H1 (cell line): ENCODE data around the gene MYBPC3. TPM values are rescaled to one million over a fixed set of nuclear protein-coding genes. Genes with fewer than 3 reads are reported as not detected.
A peak's percentile ranks its signal among the peaks of the same experiment; 100 is the strongest.

ENCODE experiments used
- CTCF ChIA-PET: fragments of 300-600 bp; sonication (Branson Sonifier 250); formaldehyde crosslinking; loops from one replicate; lab custom pipeline; 2021; ENCODE audit not compliant: partially characterized antibody; lab: Charles Lee
- POLR2A ChIA-PET: fragments of 300-600 bp; sonication (Branson Sonifier 250); formaldehyde crosslinking; loops from one replicate; lab custom pipeline; 2021; ENCODE audit warnings: inconsistent platforms; ENCODE audit not compliant: partially characterized antibody; lab: Charles Lee
- DNase-seq, 2 experiments: peaks; one replicate each; pipeline versions ENCODE4 v3.0.0 to v3.0.0-alpha.2; 2010 to 2022; ENCODE audit warnings: low spot score in 2 of 2, low read depth in 1 of 2, mixed read lengths in 1 of 2
- FAIRE-seq: peaks from 2 replicates; lab custom pipeline; 2011; peaks lifted over from hg19 to GRCh38; lab: Jason Lieb, UNC
- H2AFZ ChIP-seq: 2 replicates; pipeline ENCODE4 v1.8.1; 2012; ENCODE audit warnings: low read length, inconsistent platforms
- H2AK5ac ChIP-seq: 2 replicates; pipeline ENCODE4 v1.6.1; 2013; ENCODE audit warnings: low read depth, low read length
- H2BK120ac ChIP-seq: replicated peaks from 2 replicates; pipeline ENCODE3; 2013; ENCODE audit warnings: low read depth, low read length, inconsistent platforms
- H2BK12ac ChIP-seq: 2 replicates; pipeline ENCODE4 v1.6.1; 2013; ENCODE audit warnings: low read depth, low read length
- H2BK15ac ChIP-seq: 2 replicates; pipeline ENCODE4 v1.6.1; 2013; ENCODE audit warnings: low read length
- H2BK20ac ChIP-seq: 2 replicates; pipeline ENCODE4 v1.6.1; 2013; ENCODE audit warnings: low read length
- H2BK5ac ChIP-seq: 2 replicates; pipeline ENCODE4 v1.6.1; 2013; ENCODE audit warnings: low read depth, low read length
- H3K14ac ChIP-seq: 2 replicates; pipeline ENCODE4 v1.6.1; 2013; ENCODE audit warnings: inconsistent platforms; ENCODE audit not compliant: insufficient read length
- H3K18ac ChIP-seq: 2 replicates; pipeline ENCODE4 v1.6.1; 2013; ENCODE audit warnings: low read length; ENCODE audit errors: extremely low read depth
- H3K23ac ChIP-seq: 2 replicates; pipeline ENCODE4 v1.6.1; 2013; ENCODE audit warnings: inconsistent platforms; ENCODE audit not compliant: insufficient read length
- H3K23me2 ChIP-seq: 2 replicates; pipeline ENCODE4 v1.6.1; 2013; ENCODE audit warnings: low read depth, low read length
- H3K27ac ChIP-seq: 2 replicates; pipeline ENCODE4 v1.6.1; 2011; ENCODE audit warnings: low read depth, low read length, inconsistent platforms
- H3K27me3 ChIP-seq, 4 experiments: replicated peaks in 1 of 4; 1 replicate in 1 of 4; 2 replicates in 3 of 4; pipeline versions ENCODE4 v1.6.1 to v1.8.1; 2011 to 2013; ENCODE audit warnings: low read length in 3 of 4, mild to moderate bottlenecking in 3 of 4, inconsistent platforms in 2 of 4, mixed read lengths in 2 of 4, moderate library complexity in 1 of 4; ENCODE audit not compliant: control insufficient read depth in 3 of 4, insufficient read depth in 3 of 4; ENCODE audit errors: extremely low read depth in 1 of 4
- H3K36me3 ChIP-seq, 4 experiments: 2 replicates each; pipeline versions ENCODE4 v1.6.1 to v1.8.1; 2011 to 2013; ENCODE audit warnings: mild to moderate bottlenecking in 4 of 4, low read length in 3 of 4, moderate library complexity in 2 of 4, control low read depth in 1 of 4, inconsistent platforms in 1 of 4; ENCODE audit not compliant: insufficient read depth in 4 of 4, control insufficient read depth in 2 of 4
- H3K4ac ChIP-seq: replicated peaks from 2 replicates; pipeline ENCODE3; 2013; ENCODE audit warnings: low read length, low read depth, mixed read lengths, inconsistent platforms; ENCODE audit not compliant: insufficient read length
- H3K4me1 ChIP-seq, 4 experiments: replicated peaks in 1 of 4; 1 replicate in 1 of 4; 2 replicates in 3 of 4; pipeline versions ENCODE4 v1.6.1 to v1.8.1; 2011 to 2013; ENCODE audit warnings: low read length in 3 of 4, inconsistent platforms in 2 of 4, mixed read lengths in 1 of 4; ENCODE audit not compliant: insufficient read depth in 4 of 4, control insufficient read depth in 3 of 4
- H3K4me2 ChIP-seq, 2 experiments: 2 replicates each; pipeline versions ENCODE4 v1.6.1 to v1.8.1; 2011 to 2013; ENCODE audit warnings: low read depth in 2 of 2, low read length in 2 of 2, control low read depth in 1 of 2, inconsistent platforms in 1 of 2, mild to moderate bottlenecking in 1 of 2; ENCODE audit not compliant: insufficient read depth in 1 of 2
- H3K4me3 ChIP-seq, 4 experiments: fragments of 200-600, 300-600 bp in 1 of 4; sonication (generic), shearing (Covaris generic), sonication (Bioruptor Twin) in 1 of 4; 2 replicates each; pipeline versions ENCODE4 v1.5.1 to v1.8.1; 2011 to 2016; ENCODE audit warnings: low read length in 4 of 4, low read depth in 3 of 4, control low read depth in 2 of 4, inconsistent platforms in 2 of 4, mild to moderate bottlenecking in 2 of 4, mixed read lengths in 1 of 4, moderate library complexity in 1 of 4; ENCODE audit not compliant: insufficient read depth in 2 of 4; ENCODE audit errors: extremely low read depth in 1 of 4
- H3K56ac ChIP-seq: replicated peaks from 2 replicates; pipeline ENCODE3; 2013; ENCODE audit warnings: low read depth, mild to moderate bottlenecking, mixed read lengths, low read length, inconsistent platforms; ENCODE audit not compliant: insufficient read length
- H3K79me1 ChIP-seq: 2 replicates; pipeline ENCODE4 v1.6.1; 2013; ENCODE audit warnings: low read depth, low read length, control low read depth
- H3K79me2 ChIP-seq, 2 experiments: 2 replicates each; pipeline versions ENCODE4 v1.6.1 to v1.8.1; 2012 to 2013; ENCODE audit warnings: low read length in 2 of 2, mild to moderate bottlenecking in 2 of 2, inconsistent platforms in 1 of 2; ENCODE audit not compliant: insufficient read depth in 2 of 2, control insufficient read depth in 1 of 2
- H3K9ac ChIP-seq, 4 experiments: replicated peaks in 1 of 4; 1 replicate in 1 of 4; 2 replicates in 3 of 4; pipeline versions ENCODE4 v1.6.1 to v1.8.1; 2011 to 2013; ENCODE audit warnings: low read depth in 3 of 4, low read length in 3 of 4, control low read depth in 2 of 4, mild to moderate bottlenecking in 2 of 4, moderate library complexity in 2 of 4, inconsistent platforms in 1 of 4; ENCODE audit errors: extremely low read depth in 1 of 4
- H3K9me3 ChIP-seq, 2 experiments: 2 replicates each; pipeline versions ENCODE4 v1.6.1 to v1.8.1; 2012 to 2013; ENCODE audit warnings: mild to moderate bottlenecking in 2 of 2, moderate library complexity in 2 of 2, control low read depth in 1 of 2, inconsistent platforms in 1 of 2, low read depth in 1 of 2, low read length in 1 of 2, mixed read lengths in 1 of 2; ENCODE audit not compliant: insufficient read depth in 2 of 2
- H4K20me1 ChIP-seq, 2 experiments: replicated peaks in 1 of 2; 2 replicates each; pipeline versions ENCODE3 to v1.8.1; 2011 to 2013; ENCODE audit warnings: inconsistent platforms in 2 of 2, low read length in 2 of 2, mild to moderate bottlenecking in 1 of 2; ENCODE audit not compliant: insufficient read depth in 2 of 2, control insufficient read depth in 1 of 2
- H4K5ac ChIP-seq: 2 replicates; pipeline ENCODE4 v1.6.1; 2013; ENCODE audit warnings: low read length, low read depth, mixed read lengths, inconsistent platforms; ENCODE audit not compliant: insufficient read length
- H4K8ac ChIP-seq: 2 replicates; pipeline ENCODE4 v1.8.0; 2013; ENCODE audit warnings: mild to moderate bottlenecking, moderate library complexity, low read length, inconsistent platforms; ENCODE audit not compliant: insufficient read depth; ENCODE audit errors: extremely low read depth
- H4K91ac ChIP-seq: replicated peaks from 2 replicates; pipeline ENCODE3; 2013; ENCODE audit warnings: low read length, mixed read lengths, inconsistent platforms; ENCODE audit not compliant: insufficient read length
- ASH2L ChIP-seq: fragments of 200-600, 300-600 bp; sonication (generic); IDR thresholded peaks from one replicate; pipeline ENCODE4 v1.7.1; 2017; ENCODE audit warnings: low read length
- ATF3 ChIP-seq: IDR thresholded peaks from 2 replicates; pipeline ENCODE4 v1.6.1; 2011; ENCODE audit warnings: low read depth, mild to moderate bottlenecking, low read length; ENCODE audit not compliant: insufficient read depth
- BACH1 ChIP-seq: IDR thresholded peaks from 2 replicates; pipeline ENCODE4 v1.6.1; 2012; ENCODE audit warnings: low read length, improper control_type of control experiment
- HDAC6 ChIP-seq: IDR thresholded peaks from one replicate; pipeline ENCODE4 v1.7.1; 2012; ENCODE audit warnings: low read depth, mild to moderate bottlenecking, inconsistent platforms, low read length, moderate library complexity
- JUN ChIP-seq: IDR thresholded peaks from 2 replicates; pipeline ENCODE4 v1.6.1; 2011; ENCODE audit warnings: low read depth, mild to moderate bottlenecking, improper control_type of control experiment, low read length
- KDM1A ChIP-seq: fragments of 200-600, 300-600 bp; sonication (generic); IDR thresholded peaks from 2 replicates; pipeline ENCODE4 v1.7.1; 2016; ENCODE audit warnings: mild to moderate bottlenecking, low read length, borderline replicate concordance
- MAX ChIP-seq: IDR thresholded peaks from 2 replicates; pipeline ENCODE4 v1.6.1; 2012; ENCODE audit warnings: inconsistent platforms
- SIRT6 ChIP-seq: IDR thresholded peaks from one replicate; pipeline ENCODE4 v1.7.1; 2012; ENCODE audit warnings: low read length, inconsistent platforms
- SP1 ChIP-seq: IDR thresholded peaks from 2 replicates; pipeline ENCODE4 v1.6.1; 2011; ENCODE audit warnings: low read depth, low read length
- SP2 ChIP-seq: IDR thresholded peaks from 2 replicates; pipeline ENCODE4 v1.6.1; 2012; ENCODE audit warnings: mild to moderate bottlenecking, low read length, inconsistent platforms
- TAF1 ChIP-seq: IDR thresholded peaks from 2 replicates; pipeline ENCODE4 v1.6.1; 2011; ENCODE audit warnings: mild to moderate bottlenecking, low read depth, low read length
- TEAD4 ChIP-seq: IDR thresholded peaks from 2 replicates; pipeline ENCODE4 v1.6.1; 2012; ENCODE audit warnings: low read depth, low read length, inconsistent platforms, mixed read lengths
- WGBS, 2 experiments: shearing (Covaris generic) in 1 of 2; methylation state at CpG; one replicate each; pipeline versions ENCODE4 v1.1.6 to v1.1.7; 2013 to 2015; ENCODE audit warnings: low lambda C conversion rate in 2 of 2, mixed read lengths in 2 of 2, inconsistent platforms in 1 of 2, low coverage in 1 of 2, missing lambda C conversion rate in 1 of 2; ENCODE audit not compliant: insufficient replicate concordance in 2 of 2, insufficient coverage in 1 of 2, insufficient read length in 1 of 2; ENCODE audit errors: extremely low coverage in 1 of 2, missing lambda C conversion rate in 1 of 2; 5-methylcytosine and 5-hydroxymethylcytosine counted together
- polyA plus RNA-seq, 7 experiments: library from polyadenylated mRNA; depleted of rRNA in 3 of 7; stranded (reverse) in 5 of 7; unstranded in 2 of 7; fragments of >200 nt in 5 of 7; fragments of 200-250 nt in 2 of 7; gene quantifications; 1 replicate in 5 of 7; 2 replicates in 1 of 7; 4 replicates in 1 of 7; pipeline versions ENCODE4 v1.2.1 to v1.2.3, GENCODE V29; 2011 to 2013; ENCODE audit warnings: missing spikeins in 2 of 7, mixed read lengths in 2 of 7
- total RNA-seq: library from RNA; stranded (reverse); fragmentation: NEBNext Ultra II Directional; extraction: Animal tissue kit (Norgen Biotek cat#: 25700); gene quantifications from 2 replicates; pipeline ENCODE4 v1.2.1, GENCODE V29; 2021

Gene MYBPC3
- total and polyA plus RNA-seq, 2 of the 8 experiments (the other 6 are each of a cell fraction or from before 2014, with no cell fraction given): 0.05 TPM; not detected in 1

GRCh38 chr11:47331454-47332302 lies 20.8 kb downstream of the MYBPC3 start:
- peak overlapping the region; percentile 25; the same call in 1 of the 2 replicates for H4K8ac ChIP-seq
- no peak overlapping the region for H3K4me3 ChIP-seq
- no peak overlapping the region for H3K9ac ChIP-seq
- H3K4me1 ChIP-seq: no peaks in the 10 kb centered on the region
- no peak overlapping the region for H2AFZ ChIP-seq
- H3K36me3 ChIP-seq: peaks cover 0 to 16% (median 5%) of the 10 kb centered on the region in 4 experiments; a peak in 5 of 8 replicates
- no peaks in the 10 kb centered on the region; the same call in 1 of the 2 replicates for H3K79me1 ChIP-seq
- no peaks in the 10 kb centered on the region for H3K27me3 ChIP-seq
- H2BK12ac ChIP-seq: no peak overlapping the region
- WGBS, 2 experiments: 90% methylated on average over 21 of the region's 21 CpGs; no CpG with 5 or more reads in 1 of the 2 experiments
- H2AK5ac ChIP-seq: no peak overlapping the region
- peaks cover 0 to 2% of the 10 kb centered on the region in 2 experiments for H4K20me1 ChIP-seq
- no peaks in the 10 kb centered on the region for H3K79me2 ChIP-seq
- no peak for FAIRE-seq
- CTCF ChIA-PET: interaction anchor here (0.7 kb wide), 1 partner anchor 9 kb away, joined by 3 read pairs; no protein-coding TSS in a partner anchor
- H3K9me3 ChIP-seq: no peaks in the 10 kb centered on the region
- no peak overlapping the region for H3K4ac ChIP-seq
- H3K23ac ChIP-seq: no peak overlapping the region
- H2BK120ac ChIP-seq: no peak overlapping the region
- POLR2A ChIA-PET: interaction anchor here (1.0 kb wide), 1 partner anchor 18 kb away, joined by 3 read pairs; no protein-coding TSS in a partner anchor
- no peak overlapping the region for H2BK5ac ChIP-seq
- H3K56ac ChIP-seq: no peak overlapping the region
- H3K18ac ChIP-seq: no peak overlapping the region
- H3K4me2 ChIP-seq: no peak overlapping the region
- DNase-seq: no peak
- H3K14ac ChIP-seq: no peak overlapping the region
- H4K91ac ChIP-seq: no peak overlapping the region
- no peak overlapping the region for H4K5ac ChIP-seq
- H2BK20ac ChIP-seq: no peak overlapping the region
- H2BK15ac ChIP-seq: no peak overlapping the region
- no peaks in the 10 kb centered on the region for H3K23me2 ChIP-seq
- no peak overlapping the region for H3K27ac ChIP-seq
- TF ChIP-seq SP1 (no peak), ATF3 (no peak), ASH2L (no peak), BACH1 (no peak), MAX (no peak), HDAC6 (no peak), SP2 (no peak), KDM1A (no peak), TAF1 (no peak), SIRT6 (no peak), TEAD4 (no peak), JUN (no peak)
